GM12864 (cell line): ENCODE measurements around the gene PDXDC1.
A peak's percentile ranks its signal among the peaks of the same experiment; 100 is the strongest.
"Not testable (repeated sequence)": the region's sequence is repeated elsewhere in the genome, so short reads cannot be mapped to it uniquely, and the experiment has no call there.

Experiments used
- DNase-seq: peaks from one replicate; pipeline ENCODE4 v3.0.0-alpha.2; 2011; ENCODE audit warnings: low read depth
- H3K4me3 ChIP-seq: 2 replicates; pipeline ENCODE4 v1.5.1; 2011; ENCODE audit warnings: mild to moderate bottlenecking, low read depth, low read length, control low read depth
- CTCF ChIP-seq: IDR thresholded peaks from 2 replicates; pipeline ENCODE4 v1.5.1; 2011; ENCODE audit warnings: low read depth, mild to moderate bottlenecking, moderate library complexity, low read length, control low read depth, inconsistent platforms; ENCODE audit errors: missing control alignments

Gene PDXDC1

DNA sequence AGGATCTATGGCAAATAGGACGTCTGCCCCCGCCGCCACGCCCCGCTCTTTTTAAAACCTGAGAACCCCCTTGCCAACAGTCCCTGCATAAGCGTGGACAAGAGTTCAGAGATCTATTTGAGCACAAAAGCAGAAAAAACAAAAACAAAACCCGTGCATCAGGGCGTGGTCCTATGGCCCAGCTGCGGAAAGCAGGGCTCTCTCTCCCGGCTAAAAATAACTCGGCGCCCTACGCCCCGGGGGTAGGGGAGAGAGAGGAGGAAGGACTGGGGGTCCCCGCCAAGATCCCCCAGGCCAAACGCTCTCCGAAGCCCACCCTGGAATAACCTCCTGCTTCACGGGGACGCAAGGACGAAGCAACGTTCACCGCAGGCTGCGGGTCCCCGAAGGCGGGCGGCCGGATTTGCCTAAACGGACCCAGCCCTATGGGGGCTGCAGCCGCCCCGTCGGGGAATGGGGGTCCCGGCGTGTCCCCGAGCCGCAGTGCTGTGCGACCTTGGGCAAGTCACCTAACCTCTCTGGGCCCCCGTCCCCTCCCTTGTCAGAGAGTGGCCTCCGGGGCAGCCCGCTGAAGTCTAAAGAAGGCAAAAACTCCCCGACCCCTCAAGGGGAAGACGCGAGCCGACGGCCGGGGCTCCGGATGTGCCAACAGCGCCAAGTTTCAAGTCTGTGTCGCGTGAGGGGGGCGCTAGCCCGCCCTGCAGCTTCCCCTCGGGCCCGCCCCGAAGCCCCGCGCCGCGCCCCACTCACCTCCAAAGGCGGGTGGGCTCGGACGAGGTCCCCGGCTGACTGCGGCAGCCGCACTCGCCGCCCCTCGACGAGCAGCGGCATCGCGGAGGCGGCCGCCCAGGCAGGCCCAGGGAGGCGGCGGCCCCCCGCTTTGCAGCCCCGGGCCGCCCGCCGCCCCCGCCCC lies 80.6 kb downstream of the PDXDC1 start:
- DNase-seq = peak; percentile 33
- peak overlapping the region; percentile 99 for H3K4me3 ChIP-seq
- TF ChIP-seq CTCF = peak; percentile 47

DNA sequence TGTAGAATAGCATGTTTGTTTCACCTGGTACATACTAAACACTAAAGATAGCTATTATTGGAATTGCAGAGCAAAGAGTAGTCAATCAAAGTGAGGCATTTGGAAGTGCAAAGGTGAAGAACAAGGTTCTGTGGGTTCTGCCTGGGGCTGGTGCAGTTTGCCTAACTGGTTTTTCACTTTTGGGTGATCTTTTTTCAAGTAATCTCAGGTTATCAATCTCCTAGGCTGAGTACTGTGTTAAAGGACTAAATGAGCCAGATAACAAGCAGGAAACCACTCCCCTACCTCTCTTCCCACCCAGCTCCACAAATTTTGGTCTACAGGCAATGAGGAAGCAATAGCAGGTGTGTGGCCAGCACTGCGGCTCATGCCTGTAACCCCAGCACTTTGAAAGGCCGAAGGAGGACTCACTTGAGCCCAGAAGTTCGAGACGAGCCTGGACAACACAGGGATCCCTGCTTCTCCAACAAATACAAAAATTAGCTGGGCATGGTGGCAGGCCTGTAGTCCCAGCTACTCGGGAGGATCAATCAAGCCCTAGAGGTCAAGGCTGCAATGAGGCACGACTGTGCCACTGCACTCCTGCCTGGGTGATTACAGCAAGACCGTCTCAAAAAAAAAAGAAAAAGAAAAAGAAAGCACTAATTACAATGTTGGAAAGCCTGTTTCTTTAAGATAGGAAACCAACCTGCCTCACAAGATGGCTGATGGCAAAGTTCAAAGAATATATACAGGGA lies 83.0 kb downstream of the PDXDC1 start:
- no peak for DNase-seq
- H3K4me3 ChIP-seq = no peak overlapping the region
- TF ChIP-seq CTCF = no peak

DNA sequence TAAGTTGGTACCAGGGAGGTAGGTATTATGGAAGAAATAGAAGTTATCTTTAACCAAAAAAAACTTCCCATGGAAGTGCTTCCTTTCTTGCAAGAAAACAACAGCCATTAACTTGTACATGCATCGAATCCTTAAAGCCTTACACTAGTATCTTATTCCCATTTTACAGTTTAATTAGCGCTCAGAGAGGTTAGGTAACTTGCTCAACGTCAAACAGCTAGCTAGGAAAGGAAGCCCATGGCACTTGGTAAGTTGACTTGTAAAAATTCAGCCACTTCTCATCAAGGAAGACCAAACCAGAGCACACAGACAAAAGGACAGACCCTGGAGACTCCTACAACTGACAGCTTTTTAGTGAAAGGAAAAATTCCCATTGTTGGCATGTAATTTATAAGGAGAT lies 84.5 kb downstream of the PDXDC1 start:
- DNase-seq = no peak
- no peak for TF ChIP-seq CTCF
- no peak overlapping the region for H3K4me3 ChIP-seq

GRCh38 chr16:15062085-15062810 lies 87.4 kb downstream of the PDXDC1 start:
- H3K4me3 ChIP-seq, DNase-seq: not testable (repeated sequence)

- not testable (repeated sequence) for H3K4me3 ChIP-seq, DNase-seq
Observed at GRCh38 chr16:15065961-15066360, 91.1 kb downstream of the PDXDC1 start.

DNA sequence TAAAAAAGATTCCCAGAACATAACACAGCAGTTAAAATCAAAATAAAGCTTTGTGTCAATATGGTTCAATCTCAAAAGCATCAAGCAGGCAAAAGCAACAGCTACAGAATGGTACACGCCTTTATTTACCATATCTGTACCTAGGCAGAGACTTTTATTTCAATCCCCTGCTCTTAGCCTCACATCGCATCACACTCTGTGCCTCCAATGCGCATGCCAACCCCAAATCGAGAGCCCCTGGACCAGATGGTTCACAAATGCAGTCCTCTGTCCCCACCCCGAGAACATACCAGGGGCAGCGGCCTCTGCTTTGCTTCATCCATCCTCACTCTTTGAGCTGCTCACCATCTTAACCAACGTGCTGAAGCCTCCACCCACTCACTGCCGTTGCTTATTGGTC lies 91.9 kb downstream of the PDXDC1 start:
- not testable (repeated sequence) for H3K4me3 ChIP-seq, DNase-seq

DNA sequence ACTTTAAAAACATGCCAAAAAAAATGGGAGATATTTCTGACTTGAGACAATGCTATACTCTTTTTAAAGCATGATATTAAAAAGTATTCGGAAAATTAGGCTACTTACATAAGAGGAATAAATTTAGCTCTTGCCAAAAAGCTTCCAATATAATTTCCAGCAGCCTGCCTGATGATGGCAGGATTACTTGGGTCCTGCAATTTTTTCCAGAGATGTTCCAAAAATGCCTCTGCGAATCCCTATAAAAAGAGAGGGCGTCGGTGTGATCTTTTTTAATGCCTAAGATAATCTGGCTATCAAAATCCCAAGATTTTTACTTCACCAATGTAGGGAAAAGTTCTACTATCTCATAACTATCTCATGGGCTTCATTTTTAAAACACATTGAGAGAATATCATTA lies 96.2 kb downstream of the PDXDC1 start:
- not testable (repeated sequence) for H3K4me3 ChIP-seq, DNase-seq

DNA sequence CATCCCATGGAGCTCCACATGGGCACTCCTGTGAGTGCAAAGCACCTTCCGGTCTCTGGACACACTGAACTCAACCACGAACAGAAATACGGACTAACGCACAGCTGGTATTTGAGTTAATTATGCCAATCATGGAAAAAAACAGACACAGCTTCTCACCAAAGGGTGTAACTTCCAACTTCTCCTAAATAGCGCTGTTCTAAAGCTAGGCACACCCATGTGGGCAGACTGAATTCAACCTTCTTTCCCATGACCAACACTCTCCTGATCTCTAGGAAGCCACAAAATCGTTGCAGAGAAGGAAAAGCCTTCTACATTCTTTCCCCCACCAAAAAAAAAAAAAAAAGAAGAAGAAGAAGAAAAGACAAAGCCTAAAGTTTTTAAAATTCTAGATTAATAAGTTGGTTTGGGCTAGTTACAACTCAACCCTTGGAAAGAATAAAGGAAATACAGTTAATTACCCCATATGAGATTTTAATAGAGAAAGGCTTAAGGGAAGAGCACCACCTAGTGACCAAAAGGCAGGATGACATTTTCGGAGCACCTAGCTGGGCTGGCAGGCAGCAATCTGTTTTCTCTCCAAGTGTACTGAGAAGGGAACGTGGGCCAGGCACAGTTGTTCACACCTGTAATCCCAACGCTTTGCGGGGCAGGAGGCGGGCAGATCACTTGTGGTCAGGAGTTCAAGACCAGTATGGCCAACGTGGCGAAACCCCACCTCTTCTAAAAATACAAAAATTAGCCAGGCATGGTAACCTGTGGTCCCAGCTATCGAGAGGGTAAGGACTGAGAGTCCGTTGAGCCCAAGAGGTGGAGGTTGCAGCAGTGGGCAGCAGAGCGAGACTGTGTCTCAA lies 97.3 kb downstream of the PDXDC1 start:
- peak; percentile 1 for TF ChIP-seq CTCF
- DNase-seq, H3K4me3 ChIP-seq: not testable (repeated sequence)
